Smooth muscle cell (in vitro differentiated cells): ENCODE results near the gene GLIPR2. TPM values are rescaled to one million over a fixed set of nuclear protein-coding genes. Genes with fewer than 3 reads are reported as not detected.

ENCODE experiments used
- DNase-seq: peaks from one replicate; lab custom pipeline; 2025; ENCODE audit not compliant: unreplicated experiment; lab: John Stamatoyannopoulos, UW
- H2AFZ ChIP-seq: fragments of 200-600 bp; sonication (generic); 2 replicates; pipeline ENCODE4 v1.6.0; 2016; ENCODE audit warnings: antibody characterized with exemption, low read depth, mild to moderate bottlenecking
- H3F3A ChIP-seq: fragments of 200-600 bp; sonication (generic); 2 replicates; pipeline ENCODE4 v1.6.0; 2017; ENCODE audit warnings: antibody characterized with exemption, low read depth
- H3K27ac ChIP-seq: fragments of 200-600 bp; sonication (generic); 2 replicates; pipeline ENCODE4 v1.5.1; 2016; ENCODE audit warnings: low read depth, mild to moderate bottlenecking
- H3K27me3 ChIP-seq: fragments of 200-600 bp; sonication (generic); 2 replicates; pipeline ENCODE4 v1.6.1; 2016; ENCODE audit warnings: low read depth, mild to moderate bottlenecking
- H3K36me3 ChIP-seq: fragments of 200-600 bp; sonication (generic); 2 replicates; pipeline ENCODE4 v1.5.1; 2016; ENCODE audit warnings: low read depth
- H3K4me1 ChIP-seq: fragments of 200-600 bp; sonication (generic); 2 replicates; pipeline ENCODE4 v1.5.1; 2016; ENCODE audit warnings: low read depth
- H3K4me2 ChIP-seq: fragments of 200-600 bp; sonication (generic); 2 replicates; pipeline ENCODE4 v1.6.0; 2016; ENCODE audit warnings: mild to moderate bottlenecking
- H3K4me3 ChIP-seq: fragments of 200-600 bp; sonication (generic); 2 replicates; pipeline ENCODE4 v1.5.1; 2016; ENCODE audit warnings: mild to moderate bottlenecking
- H3K79me2 ChIP-seq: fragments of 200-600 bp; sonication (generic); 2 replicates; pipeline ENCODE4 v1.6.0; 2016; ENCODE audit warnings: low read depth, mild to moderate bottlenecking
- H3K9ac ChIP-seq: fragments of 200-600 bp; sonication (generic); 2 replicates; pipeline ENCODE4 v1.6.0; 2016; ENCODE audit warnings: low read depth
- H3K9me3 ChIP-seq: fragments of 200-600 bp; sonication (generic); replicated peaks from 2 replicates; pipeline ENCODE4 v1.5.1; 2016; ENCODE audit warnings: low read depth
- H4K20me1 ChIP-seq: fragments of 200-600 bp; sonication (generic); 2 replicates; pipeline ENCODE4 v1.6.0; 2016; ENCODE audit warnings: low read depth
- CTCF ChIP-seq: fragments of 200-600 bp; sonication (generic); IDR thresholded peaks from 2 replicates; pipeline ENCODE4 v1.5.1; 2017; ENCODE audit warnings: borderline replicate concordance, mild to moderate bottlenecking, antibody characterized with exemption; ENCODE audit not compliant: insufficient read depth, poor library complexity, severe bottlenecking
- WGBS: methylation state at CpG from one replicate; pipeline ENCODE4 v1.1.7; 2016; ENCODE audit warnings: low lambda C conversion rate; 5-methylcytosine and 5-hydroxymethylcytosine counted together
- polyA plus RNA-seq: library from polyadenylated mRNA; unstranded; fragments of >200 nt; fragmentation: Nextera tagmentation; extraction: Ambion mirVana; gene quantifications from 2 replicates; pipeline ENCODE4 v1.2.1, GENCODE V29; 2016
- total RNA-seq: library from RNA; depleted of rRNA; stranded (reverse); fragments of >200 nt; gene quantifications from 2 replicates; pipeline ENCODE4 v1.2.3, GENCODE V29; 2014

Gene GLIPR2
- total and polyA plus RNA-seq, 2 experiments from 2014 or later: 30.7 to 121 TPM

GRCh38 chr9:36144309-36145232 lies 8.0 kb downstream of the GLIPR2 start:
- peaks cover 14% of the 10 kb centered on the region for H3F3A ChIP-seq
- H3K4me3 ChIP-seq: no peak overlapping the region
- H3K36me3 ChIP-seq: no peaks in the 10 kb centered on the region
- WGBS: 98% methylated on average over 12 of the region's 12 CpGs
- peaks cover 7% of the 10 kb centered on the region for H3K79me2 ChIP-seq
- H3K9me3 ChIP-seq: no peaks in the 10 kb centered on the region
- no peak overlapping the region for H2AFZ ChIP-seq
- H3K27me3 ChIP-seq: no peaks in the 10 kb centered on the region
- peaks cover 5% of the 10 kb centered on the region for H3K4me1 ChIP-seq
- no peak overlapping the region for H3K27ac ChIP-seq
- no peak overlapping the region for H3K9ac ChIP-seq
- no peak overlapping the region for H3K4me2 ChIP-seq
- H4K20me1 ChIP-seq: no peaks in the 10 kb centered on the region
- no peak for TF ChIP-seq CTCF
- DNase-seq: no peak

GRCh38 chr9:36145970-36146369 lies 9.4 kb downstream of the GLIPR2 start:
- TF ChIP-seq CTCF: no peak
- Histone ChIP-seq H3K27ac (no peak overlapping the region), H3K4me2 (peak overlapping the region; percentile 49), H3K4me1 (peaks cover 5% of the 10 kb centered on the region), H2AFZ (no peak overlapping the region), H3K79me2 (peaks cover 4% of the 10 kb centered on the region), H3K9me3 (no peaks in the 10 kb centered on the region), H3K27me3 (no peaks in the 10 kb centered on the region), H3K4me3 (no peak overlapping the region), H3F3A (peaks cover 23% of the 10 kb centered on the region), H4K20me1 (no peaks in the 10 kb centered on the region), H3K9ac (no peak overlapping the region), H3K36me3 (no peaks in the 10 kb centered on the region)
- WGBS: 98% methylated on average over 4 of the region's 4 CpGs
- DNase-seq: no peak

- Histone ChIP-seq H3K79me2 (no peaks in the 10 kb centered on the region), H3K9ac (no peak overlapping the region), H3K4me2 (peak overlapping the region; percentile 49), H2AFZ (no peak overlapping the region), H3K4me1 (peaks cover 5% of the 10 kb centered on the region), H3K4me3 (no peak overlapping the region), H3K36me3 (no peaks in the 10 kb centered on the region), H3K27ac (no peak overlapping the region), H3K27me3 (no peaks in the 10 kb centered on the region), H3K9me3 (no peaks in the 10 kb centered on the region), H3F3A (peaks cover 28% of the 10 kb centered on the region), H4K20me1 (no peaks in the 10 kb centered on the region)
- TF ChIP-seq CTCF: no peak
- 56% methylated on average over 10 of the region's 10 CpGs for WGBS
- DNase-seq: no peak
Observed at GRCh38 chr9:36146651-36147050, 10.1 kb downstream of the GLIPR2 start.
